Midbrain (tissue), 1 donor: ENCODE results near the gene GULP1.
"Not testable (repeated sequence)": the region's sequence is repeated elsewhere in the genome, so short reads cannot be mapped to it uniquely, and the experiment has no call there.

Experiments
- DNase-seq: peaks from one replicate; lab custom pipeline; 2025; lab: John Stamatoyannopoulos, UW

The GULP1 gene

GRCh38 chr2:188415754-188416083 is 124.0 kb downstream of the GULP1 start:
- DNase-seq, result no peak

GRCh38 chr2:188416367-188416766 is 124.7 kb downstream of the GULP1 start:
- DNase-seq, result no peak

- no peak for DNase-seq
Measured at GRCh38 chr2:188422726-188423125, 131.1 kb downstream of the GULP1 start.

GRCh38 chr2:188425266-188425665 is 133.6 kb downstream of the GULP1 start:
- DNase-seq, result no peak

GRCh38 chr2:188426121-188426520 is 134.4 kb downstream of the GULP1 start:
- no peak for DNase-seq

- no peak for DNase-seq
Measured at GRCh38 chr2:188430705-188431104, 139.0 kb downstream of the GULP1 start.

- no peak for DNase-seq
Measured at GRCh38 chr2:188434018-188434417, 142.3 kb downstream of the GULP1 start.

GRCh38 chr2:188435115-188435514 is 143.4 kb downstream of the GULP1 start:
- no peak for DNase-seq

GRCh38 chr2:188437537-188437936 is 145.9 kb downstream of the GULP1 start:
- no peak for DNase-seq

- DNase-seq, result no peak
Measured at GRCh38 chr2:188439986-188440385, 148.3 kb downstream of the GULP1 start.

- no peak for DNase-seq
Measured at GRCh38 chr2:188440849-188441248, 149.2 kb downstream of the GULP1 start.

- DNase-seq, result no peak
Measured at GRCh38 chr2:188441288-188441947, 149.7 kb downstream of the GULP1 start.

- DNase-seq, result no peak
Measured at GRCh38 chr2:188443207-188443606, 151.5 kb downstream of the GULP1 start.

GRCh38 chr2:188444106-188444835 is 152.6 kb downstream of the GULP1 start:
- DNase-seq, result no peak

GRCh38 chr2:188449561-188449960 is 157.9 kb downstream of the GULP1 start:
- no peak for DNase-seq

GRCh38 chr2:188449971-188450370 is 158.3 kb downstream of the GULP1 start:
- no peak for DNase-seq

GRCh38 chr2:188450732-188451483 is 159.2 kb downstream of the GULP1 start:
- DNase-seq, result no peak

GRCh38 chr2:188452084-188452483 is 160.4 kb downstream of the GULP1 start:
- DNase-seq, result no peak

GRCh38 chr2:188456114-188456909 is 164.6 kb downstream of the GULP1 start:
- DNase-seq, result no peak

- DNase-seq, result no peak
Measured at GRCh38 chr2:188459061-188459460, 167.4 kb downstream of the GULP1 start.

GRCh38 chr2:188466078-188466477 is 174.4 kb downstream of the GULP1 start:
- DNase-seq, result not testable (repeated sequence)

GRCh38 chr2:188466761-188467160 is 175.1 kb downstream of the GULP1 start:
- no peak for DNase-seq
